Stomach (tissue), 4 donors: Measurements from ENCODE around the gene GPC6.

ENCODE experiments used
- EP300 ChIP-seq: sonication (generic); formaldehyde crosslinking; IDR thresholded peaks from one replicate; pipeline ENCODE4 v1.6.1; 2017; ENCODE audit warnings: antibody characterized with exemption
- POLR2A ChIP-seq, 4 donors: fragments of 450-650 bp; IDR thresholded peaks; one replicate each; pipeline ENCODE4 v1.6.1; 2016; ENCODE audit warnings: antibody characterized with exemption in 4 of 4, control low read depth in 2 of 4, mild to moderate bottlenecking in 1 of 4, moderate library complexity in 1 of 4
- POLR2AphosphoS5 ChIP-seq, 3 donors: sonication (generic); formaldehyde crosslinking; IDR thresholded peaks; one replicate each; pipeline ENCODE4 v1.6.1; 2016; ENCODE audit warnings: antibody characterized with exemption in 3 of 3
- TF ChIP-seq, protein P1 (sequence below), 7 experiments: fragments of 450-650 bp in 4 of 7; fragments of 200-600 bp in 3 of 7; sonication (generic) in 3 of 7; IDR thresholded peaks; one replicate each; pipeline ENCODE4 v1.5.1; 2016 to 2019; ENCODE audit warnings: antibody characterized with exemption in 7 of 7, control low read depth in 2 of 7, mild to moderate bottlenecking in 1 of 7

DNA sequence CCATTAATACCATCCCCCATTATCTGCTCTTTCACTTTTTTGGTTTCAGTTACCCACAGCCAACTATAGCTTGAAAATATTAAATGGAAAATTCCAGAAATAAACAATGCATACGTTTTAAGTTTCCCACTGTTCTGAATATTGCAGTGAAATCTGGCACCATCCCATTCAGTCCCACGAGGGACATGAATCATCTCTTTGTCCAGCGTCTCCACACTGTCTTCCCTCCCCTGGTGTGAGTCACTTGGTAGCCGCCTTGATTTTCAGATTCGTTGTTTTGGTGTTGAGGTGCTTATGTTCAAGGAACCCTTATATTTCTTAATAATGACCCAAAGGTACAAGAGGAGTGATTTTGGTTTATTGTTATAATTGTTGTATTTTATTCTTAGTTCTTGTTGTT is 1006.8 kb downstream of the GPC6 start:
- no peak for TF ChIP-seq POLR2AphosphoS5 (IDR thresholded peaks at IDR 0.05)
- TF ChIP-seq POLR2A (IDR thresholded peaks at IDR 0.05) = no peak
- TF ChIP-seq, protein P1, sequence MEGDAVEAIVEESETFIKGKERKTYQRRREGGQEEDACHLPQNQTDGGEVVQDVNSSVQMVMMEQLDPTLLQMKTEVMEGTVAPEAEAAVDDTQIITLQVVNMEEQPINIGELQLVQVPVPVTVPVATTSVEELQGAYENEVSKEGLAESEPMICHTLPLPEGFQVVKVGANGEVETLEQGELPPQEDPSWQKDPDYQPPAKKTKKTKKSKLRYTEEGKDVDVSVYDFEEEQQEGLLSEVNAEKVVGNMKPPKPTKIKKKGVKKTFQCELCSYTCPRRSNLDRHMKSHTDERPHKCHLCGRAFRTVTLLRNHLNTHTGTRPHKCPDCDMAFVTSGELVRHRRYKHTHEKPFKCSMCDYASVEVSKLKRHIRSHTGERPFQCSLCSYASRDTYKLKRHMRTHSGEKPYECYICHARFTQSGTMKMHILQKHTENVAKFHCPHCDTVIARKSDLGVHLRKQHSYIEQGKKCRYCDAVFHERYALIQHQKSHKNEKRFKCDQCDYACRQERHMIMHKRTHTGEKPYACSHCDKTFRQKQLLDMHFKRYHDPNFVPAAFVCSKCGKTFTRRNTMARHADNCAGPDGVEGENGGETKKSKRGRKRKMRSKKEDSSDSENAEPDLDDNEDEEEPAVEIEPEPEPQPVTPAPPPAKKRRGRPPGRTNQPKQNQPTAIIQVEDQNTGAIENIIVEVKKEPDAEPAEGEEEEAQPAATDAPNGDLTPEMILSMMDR (IDR thresholded peaks at IDR 0.05) = no peak
- TF ChIP-seq EP300 = no peak
